Adrenal gland (tissue), 5 donors: ENCODE results near the gene SULT4A1.

ENCODE experiments used
- CTCF ChIP-seq, 6 experiments: fragments of 450-650 bp in 4 of 6; fragments of 200-600 bp in 2 of 6; sonication (generic) in 1 of 6; IDR thresholded peaks; 1 replicate in 5 of 6; 2 replicates in 1 of 6; pipeline versions ENCODE4 v1.5.1 to v1.8.0; 2016 to 2021; ENCODE audit warnings: antibody characterized with exemption in 6 of 6, mild to moderate bottlenecking in 2 of 6, moderate library complexity in 1 of 6
- POLR2A ChIP-seq, 2 donors: fragments of 450-650 bp; IDR thresholded peaks; one replicate each; pipeline ENCODE4 v1.6.1; 2017; ENCODE audit warnings: antibody characterized with exemption in 2 of 2, mild to moderate bottlenecking in 2 of 2, moderate library complexity in 1 of 2
- donor health status: DM: no; HTN: no; CAD: no.

DNA sequence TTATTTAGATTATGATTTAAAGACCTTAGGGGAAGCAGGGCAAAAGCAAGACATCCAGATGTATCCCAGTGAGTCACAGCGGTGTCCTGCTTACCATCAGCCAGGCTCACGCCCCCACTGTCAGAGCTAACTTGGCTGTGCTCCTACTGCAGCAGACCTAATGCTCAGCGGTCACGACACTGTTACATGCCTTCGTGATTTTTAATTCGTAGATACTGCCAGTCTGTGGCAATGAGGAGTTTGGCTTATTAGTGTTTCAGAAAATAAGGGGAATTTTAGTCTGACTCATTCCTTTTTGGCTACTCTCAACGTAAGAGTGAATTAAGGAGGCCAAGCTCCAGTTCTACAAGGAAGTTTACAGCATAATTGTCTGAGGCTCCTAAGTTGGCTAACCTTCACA lies 72.9 kb downstream of the SULT4A1 start:
- TF ChIP-seq CTCF (IDR thresholded peaks at IDR 0.05): no peak
- no peak for TF ChIP-seq POLR2A (IDR thresholded peaks at IDR 0.05)
